GM19468 (cell line): ENCODE data around the gene RFX2.

Experiments used
- ATAC-seq: cut with Tn5 transposase; IDR thresholded peaks from one replicate; pipeline ENCODE4 v1.9.1; 2021; ENCODE audit warnings: mild to moderate bottlenecking, moderate library complexity, moderate number of reproducible peaks; ENCODE audit not compliant: unreplicated experiment; ENCODE audit errors: extremely low read depth

The RFX2 gene

GRCh38 chr19:5949792-5950305 lies 160.5 kb downstream of the RFX2 start:
- no peak for ATAC-seq

DNA sequence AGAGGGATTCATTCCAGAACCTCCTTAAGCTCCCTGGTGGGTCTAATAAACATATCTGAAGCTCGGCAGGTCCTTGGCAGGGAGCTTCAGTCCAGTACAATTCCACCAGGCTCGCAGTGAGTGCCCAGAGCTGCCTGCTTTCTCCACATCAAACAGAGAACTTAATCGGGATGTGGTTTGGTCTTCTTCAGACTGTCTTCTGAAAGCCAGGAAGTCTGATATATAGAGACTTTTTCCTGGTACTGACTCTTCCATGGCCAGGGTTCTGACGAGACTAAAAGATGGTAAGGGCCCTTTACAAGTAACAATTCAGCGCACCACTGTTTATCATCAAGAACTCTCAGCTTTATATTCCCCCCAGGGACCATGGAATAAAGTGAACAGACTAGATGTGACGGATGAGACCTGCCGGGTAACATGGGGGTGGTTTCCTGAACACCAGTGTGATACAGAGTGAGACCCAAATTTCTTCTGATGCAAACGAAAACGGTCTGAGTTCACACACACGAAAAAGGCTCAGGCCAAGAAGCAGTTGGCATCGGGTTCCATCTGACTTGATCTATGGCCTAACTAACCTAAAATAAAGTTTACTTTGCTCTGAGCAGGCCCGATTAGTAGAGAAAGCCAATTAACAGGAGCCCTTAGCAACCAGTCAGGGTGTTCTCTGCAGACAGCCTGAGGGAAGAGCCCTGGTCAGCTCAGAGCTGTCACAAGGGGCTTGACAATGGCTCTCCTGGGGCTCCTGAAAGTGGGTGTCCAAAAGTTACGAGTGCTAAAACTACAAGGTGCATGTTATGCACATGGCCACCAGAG lies 161.3 kb downstream of the RFX2 start:
- no peak for ATAC-seq

DNA sequence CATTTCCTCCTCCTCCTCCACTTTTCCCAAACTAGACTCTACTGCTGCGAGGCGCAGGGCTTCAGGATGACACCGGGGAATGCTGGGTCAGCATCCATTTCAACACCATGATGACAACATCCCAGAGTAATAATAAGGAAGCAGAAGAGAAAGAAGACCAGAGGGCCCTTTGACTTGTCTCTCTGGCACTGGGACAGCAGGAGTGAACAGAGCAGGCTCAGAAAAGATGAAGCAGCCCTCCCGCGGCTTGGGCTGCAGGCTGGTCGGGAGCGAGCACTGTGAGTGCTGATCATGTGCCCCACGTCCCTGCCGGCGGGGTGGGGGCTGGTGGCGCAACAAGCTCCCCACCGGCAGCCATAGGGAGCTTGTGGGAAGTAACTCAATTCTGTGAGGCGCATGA lies 162.9 kb downstream of the RFX2 start:
- ATAC-seq: no peak

DNA sequence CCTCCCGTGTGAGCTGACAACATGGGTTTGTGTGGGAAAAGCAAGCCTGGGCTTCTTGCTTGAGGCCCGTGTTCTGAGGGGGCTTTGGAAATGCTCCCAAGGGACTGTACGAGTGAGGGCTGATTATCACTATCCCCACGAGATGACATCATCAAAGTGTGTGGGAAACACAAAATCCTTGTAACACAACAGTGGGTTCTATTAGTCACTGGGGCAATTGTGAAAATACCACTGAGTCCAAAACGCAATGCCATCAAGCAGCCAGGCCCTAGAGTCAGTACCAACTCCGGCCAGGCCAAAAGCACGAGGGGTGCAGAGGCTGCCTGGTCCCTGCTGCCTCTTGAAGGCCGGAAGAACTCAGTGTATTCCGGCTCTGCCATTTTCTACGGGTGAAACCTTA lies 166.7 kb downstream of the RFX2 start:
- no peak for ATAC-seq
